ENCODE data around the gene PALLD. TPM values are rescaled to one million over a fixed set of nuclear protein-coding genes. Genes with fewer than 3 reads are reported as not detected.

Gene PALLD
- polyA plus RNA-seq, 1 donor from 2014 or later, result 20.5 TPM

GRCh38 chr4:168879188-168879587 lies 382.3 kb downstream of the PALLD start:
- no peaks in the 10 kb centered on the region for H3F3A ChIP-seq (ENCODE audit: insufficient read depth, low read length, poor library complexity, severe bottlenecking)
- H3K4me3 ChIP-seq (ENCODE audit: low read length), result no peak overlapping the region
- no peaks in the 10 kb centered on the region for H3K9me2 ChIP-seq (ENCODE audit: insufficient read depth, low read length)
- no peak overlapping the region for H3K9ac ChIP-seq (ENCODE audit: low read length)
- H3K27me3 ChIP-seq (ENCODE audit: insufficient read depth, low read depth, low read length), result no peaks in the 10 kb centered on the region
- no peak overlapping the region for H3K4me2 ChIP-seq (ENCODE audit: low read length)
- H3K9me3 ChIP-seq (ENCODE audit: low read length), result no peaks in the 10 kb centered on the region
- H3K79me2 ChIP-seq (replicated peaks; ENCODE audit: insufficient read depth, low read length), result peaks cover 54% of the 10 kb centered on the region
- no peak overlapping the region for H3K27ac ChIP-seq (ENCODE audit: low read length)
- no peak overlapping the region for H2AFZ ChIP-seq (ENCODE audit: low read depth, low read length)
- H4K20me1 ChIP-seq (ENCODE audit: insufficient read depth), result no peaks in the 10 kb centered on the region
- H3K36me3 ChIP-seq (ENCODE audit: insufficient read depth, low read length), result peaks cover 11% of the 10 kb centered on the region
- TF ChIP-seq TAF1 (IDR thresholded peaks at IDR 0.05; ENCODE audit: low read depth), result no peak

GRCh38 chr4:168880072-168880675 lies 383.3 kb downstream of the PALLD start:
- Histone ChIP-seq H2AFZ (ENCODE audit: low read depth, low read length) (no peak overlapping the region), H3K9me3 (ENCODE audit: low read length) (no peaks in the 10 kb centered on the region), H3K79me2 (replicated peaks; ENCODE audit: insufficient read depth, low read length) (peaks cover 47% of the 10 kb centered on the region), H3K9me2 (ENCODE audit: insufficient read depth, low read length) (no peaks in the 10 kb centered on the region), H3K4me2 (ENCODE audit: low read length) (no peak overlapping the region), H3K9ac (ENCODE audit: low read length) (no peak overlapping the region), H3K4me3 (ENCODE audit: low read length) (no peak overlapping the region), H3K27me3 (ENCODE audit: insufficient read depth, low read depth, low read length) (no peaks in the 10 kb centered on the region), H3K27ac (ENCODE audit: low read length) (no peak overlapping the region), H3K36me3 (ENCODE audit: insufficient read depth, low read length) (peaks cover 11% of the 10 kb centered on the region), H4K20me1 (ENCODE audit: insufficient read depth) (no peaks in the 10 kb centered on the region), H3F3A (ENCODE audit: insufficient read depth, low read length, poor library complexity, severe bottlenecking) (no peaks in the 10 kb centered on the region)
- TF ChIP-seq EP300 (conservative IDR thresholded peaks at IDR 0.05; ENCODE audit: poor library complexity, severe bottlenecking) (no peak), CTCF (IDR thresholded peaks at IDR 0.05; ENCODE audit: poor library complexity, severe bottlenecking) (no peak), POLR2AphosphoS5 (IDR thresholded peaks at IDR 0.05) (no peak), REST (IDR thresholded peaks at IDR 0.05; ENCODE audit: borderline replicate concordance) (no peak), TAF1 (IDR thresholded peaks at IDR 0.05; ENCODE audit: low read depth) (no peak), MXI1 (conservative IDR thresholded peaks at IDR 0.05; ENCODE audit: poor library complexity, severe bottlenecking) (no peak), SMC3 (conservative IDR thresholded peaks at IDR 0.05; ENCODE audit: poor library complexity) (no peak), EZH2 (IDR thresholded peaks at IDR 0.05; ENCODE audit: borderline replicate concordance, insufficient read depth, low read length, poor library complexity, severe bottlenecking) (no peak), RAD21 (conservative IDR thresholded peaks at IDR 0.05) (no peak)
